Sigmoid colon (tissue), 7 donors: Measurements from ENCODE around the gene PECR. TPM values are rescaled to one million over a fixed set of nuclear protein-coding genes. Genes with fewer than 3 reads are reported as not detected.

Experiments used
- DNase-seq: peaks from one replicate; pipeline ENCODE4 v3.0.0-alpha.2; 2019
- H3K27ac ChIP-seq, 4 donors: fragments of 200-600 bp; sonication (generic); one replicate each; pipeline ENCODE4 v1.5.1; 2016 to 2019; ENCODE audit warnings: mild to moderate bottlenecking in 1 of 4
- H3K27me3 ChIP-seq, 3 donors: fragments of 200-600 bp; sonication (generic); one replicate each; pipeline ENCODE4 v1.5.1; 2019; ENCODE audit warnings: mild to moderate bottlenecking in 1 of 3
- H3K36me3 ChIP-seq, 4 donors: fragments of 200-600 bp; sonication (generic); one replicate each; pipeline ENCODE4 v1.5.1; 2016 to 2019
- H3K4me1 ChIP-seq, 4 donors: fragments of 200-600 bp; sonication (generic); one replicate each; pipeline ENCODE4 v1.5.1; 2017 to 2019
- H3K4me3 ChIP-seq, 4 donors: fragments of 200-600 bp; sonication (generic); one replicate each; pipeline ENCODE4 v1.5.1; 2017 to 2019; ENCODE audit warnings: mild to moderate bottlenecking in 2 of 4, moderate library complexity in 1 of 4
- H3K9me3 ChIP-seq, 4 donors: fragments of 200-600 bp in 3 of 4; sonication (generic) in 3 of 4; one replicate each; pipeline versions ENCODE4 v1.5.1 to v1.6.1; 2013 to 2019
- CTCF ChIP-seq, 4 experiments: fragments of 450-650 bp in 3 of 4; fragments of 200-600 bp in 1 of 4; IDR thresholded peaks; one replicate each; pipeline ENCODE4 v1.5.1; 2016 to 2019; ENCODE audit warnings: antibody characterized with exemption in 4 of 4, mild to moderate bottlenecking in 3 of 4, moderate library complexity in 2 of 4
- EP300 ChIP-seq, 4 donors: sonication (generic); formaldehyde crosslinking; IDR thresholded peaks; one replicate each; pipeline ENCODE4 v1.6.1; 2017; ENCODE audit warnings: antibody characterized with exemption in 4 of 4
- POLR2A ChIP-seq, 2 donors: fragments of 450-650 bp; IDR thresholded peaks; one replicate each; pipeline ENCODE4 v1.6.1; 2016; ENCODE audit warnings: antibody characterized with exemption in 2 of 2, mild to moderate bottlenecking in 2 of 2, moderate library complexity in 2 of 2
- POLR2AphosphoS5 ChIP-seq, 4 donors: sonication (generic); formaldehyde crosslinking; IDR thresholded peaks; one replicate each; pipeline ENCODE4 v1.6.1; 2017; ENCODE audit warnings: antibody characterized with exemption in 4 of 4
- whole genome bisulfite sequencing, 2 donors: extraction: QIAGEN DNeasy Blood & Tissue Kit; methylation state at CpG; one replicate each; pipeline ENCODE4 v1.1.7; 2013; 5-methylcytosine and 5-hydroxymethylcytosine counted together
- intact Hi-C: fragments of 100-400 bp; cut with DNase I; formaldehyde crosslinking; loops from one replicate; pipeline ENCODE4 v1.15.1; 2023
- polyA plus RNA-seq, 3 donors: library from polyadenylated mRNA; stranded (reverse); fragments of 200-250 nt; gene quantifications; one replicate each; pipeline ENCODE4 v1.2.3, GENCODE V29; 2013
- total RNA-seq, 4 donors: library from RNA; depleted of rRNA; stranded (reverse); fragments of >200 nt; gene quantifications; one replicate each; pipeline ENCODE4 v1.1.0, GENCODE V29; 2016
- donor health status: healthy with polysubstance abuse.
- donor health status: Bipolar disorder and iron deficiency.
- donor health status: healthy.

PECR gene
- total and polyA plus RNA-seq, 7 donors = 5.0 to 25.9 (median 13.9) TPM

DNA sequence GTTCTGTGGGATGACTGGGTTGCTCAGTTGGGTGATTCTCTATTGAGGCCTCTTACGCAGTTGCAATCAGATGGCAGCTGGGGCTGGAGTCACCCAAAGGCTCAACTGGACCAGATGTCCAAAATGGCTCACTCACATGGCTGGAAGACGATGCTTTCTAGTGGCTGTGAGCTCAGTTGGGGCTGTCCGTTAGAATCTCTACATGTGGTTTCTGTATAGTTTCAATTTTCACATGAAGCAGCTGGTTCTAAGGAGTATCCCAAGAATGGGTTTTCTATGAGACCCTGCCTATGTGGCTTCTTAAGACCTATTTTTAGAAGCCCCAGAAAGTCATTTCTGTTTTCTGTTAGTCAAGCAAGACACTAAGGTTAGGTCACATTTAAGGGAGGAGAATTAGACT lies 32.0 kb upstream of the PECR start:
- H3K36me3 ChIP-seq = peaks cover 5 to 65% (median 16%) of the 10 kb centered on the region in 4 donors
- 70 to 89% methylated on average over 3 of the region's 3 CpGs for WGBS, 2 donors
- TF ChIP-seq CTCF (IDR thresholded peaks at IDR 0.05) (no peak), POLR2AphosphoS5 (IDR thresholded peaks at IDR 0.05) (no peak)
- DNase-seq = no peak
- H3K27ac ChIP-seq = no peak overlapping the region
- H3K9me3 ChIP-seq = no peaks in the 10 kb centered on the region
- no peak overlapping the region for H3K4me3 ChIP-seq
- H3K27me3 ChIP-seq = no peaks in the 10 kb centered on the region
- H3K4me1 ChIP-seq = peaks cover 0 to 54% (median 31%) of the 10 kb centered on the region in 4 donors
- intact Hi-C loops = loop anchor here (5.0 kb wide), 1 partner anchor 299 kb away; the partner anchor contains the start of gene SMARCAL1

DNA sequence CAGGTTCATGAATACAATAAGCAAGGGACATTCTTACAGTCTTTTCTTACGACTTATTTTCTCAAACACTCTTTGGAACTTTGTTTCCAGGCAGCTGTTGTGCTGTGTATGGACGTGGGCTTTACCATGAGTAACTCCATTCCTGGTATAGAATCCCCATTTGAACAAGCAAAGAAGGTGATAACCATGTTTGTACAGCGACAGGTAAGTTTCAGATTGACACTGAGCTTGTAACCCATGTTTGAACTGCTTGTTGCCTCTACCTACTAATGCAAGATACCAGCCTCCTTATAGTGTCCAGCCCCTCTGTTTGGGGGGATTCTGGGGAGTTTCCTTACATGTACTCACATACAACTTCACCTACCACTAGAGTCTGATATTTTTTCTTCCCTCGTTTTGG lies 31.3 kb upstream of the PECR start:
- no peak for DNase-seq
- Histone ChIP-seq H3K4me3 (no peak overlapping the region), H3K36me3 (peaks cover 5 to 58% (median 13%) of the 10 kb centered on the region in 4 donors), H3K27me3 (no peaks in the 10 kb centered on the region), H3K27ac (no peak overlapping the region), H3K4me1 (peaks cover 0 to 52% (median 32%) of the 10 kb centered on the region in 4 donors), H3K9me3 (no peaks in the 10 kb centered on the region)
- TF ChIP-seq EP300 (IDR thresholded peaks at IDR 0.05) (no peak), POLR2A (IDR thresholded peaks at IDR 0.05) (no peak), POLR2AphosphoS5 (IDR thresholded peaks at IDR 0.05) (no peak), CTCF (IDR thresholded peaks at IDR 0.05) (no peak)
- 71 to 74% methylated on average over 4 of the region's 4 CpGs for WGBS, 2 donors
- intact Hi-C loops = loop anchor here (5.0 kb wide), 1 partner anchor 299 kb away; the partner anchor contains the start of gene SMARCAL1

DNA sequence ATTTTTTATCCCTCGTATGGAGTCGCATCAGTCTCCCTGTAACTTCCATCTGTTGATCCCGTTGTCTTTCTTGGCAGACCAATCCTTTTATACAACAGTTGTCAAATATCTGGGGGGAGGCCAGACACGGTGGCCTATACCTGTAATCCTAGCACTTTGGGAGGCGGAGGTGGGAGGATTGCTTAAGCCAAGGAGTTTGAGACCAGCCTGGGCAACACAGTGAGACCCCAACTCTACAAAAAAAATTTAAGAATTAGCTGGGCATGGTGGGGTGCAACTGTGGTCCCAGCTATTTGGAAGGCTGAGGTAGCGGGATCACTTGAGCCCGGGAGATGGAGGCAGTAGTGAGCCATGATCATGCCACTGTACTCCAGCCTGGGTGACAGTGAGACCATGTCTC lies 29.5 kb upstream of the PECR start:
- Histone ChIP-seq H3K4me1 (peaks cover 0 to 41% (median 32%) of the 10 kb centered on the region in 4 donors), H3K27ac (no peak overlapping the region), H3K36me3 (peaks cover 5 to 40% (median 11%) of the 10 kb centered on the region in 4 donors), H3K27me3 (no peaks in the 10 kb centered on the region), H3K9me3 (no peaks in the 10 kb centered on the region), H3K4me3 (no peak overlapping the region)
- no peak for TF ChIP-seq EP300 (IDR thresholded peaks at IDR 0.05)
- no peak for TF ChIP-seq CTCF (IDR thresholded peaks at IDR 0.05)
- TF ChIP-seq POLR2A (IDR thresholded peaks at IDR 0.05) = no peak
- no peak for TF ChIP-seq POLR2AphosphoS5 (IDR thresholded peaks at IDR 0.05)
- no peak for DNase-seq
- intact Hi-C loops = loop anchor here (5.0 kb wide), 1 partner anchor 301 kb away; the partner anchor contains the start of gene SMARCAL1
- 86 to 90% methylated on average over 7 of the region's 7 CpGs for WGBS, 2 donors

DNA sequence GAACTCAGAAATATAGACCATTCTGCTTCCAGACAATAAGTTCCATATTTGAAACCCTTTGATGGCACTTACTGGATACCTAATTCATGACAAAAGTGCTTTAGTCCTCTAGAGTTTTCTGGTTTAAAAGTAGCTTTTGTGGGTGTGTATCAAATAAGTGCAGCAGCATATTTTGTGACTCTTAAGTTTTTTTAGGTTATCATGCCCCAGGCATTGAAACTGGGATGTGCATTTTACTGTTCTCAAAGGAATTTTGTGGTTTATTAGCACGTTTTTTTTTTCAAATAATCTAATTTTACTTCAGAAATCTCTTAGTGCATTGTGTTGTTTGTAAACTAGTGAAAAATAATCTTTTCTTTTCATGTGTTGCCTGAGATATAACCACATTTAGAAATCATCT lies 29.0 kb upstream of the PECR start:
- DNase-seq = no peak
- peaks cover 5 to 40% (median 11%) of the 10 kb centered on the region in 4 donors for H3K36me3 ChIP-seq
- TF ChIP-seq POLR2AphosphoS5 (IDR thresholded peaks at IDR 0.05) (no peak), POLR2A (IDR thresholded peaks at IDR 0.05) (no peak), EP300 (IDR thresholded peaks at IDR 0.05) (no peak), CTCF (IDR thresholded peaks at IDR 0.05) (no peak)
- peak overlapping the region in 3 of 4 donors; percentile 90 to 92 (median 91) for H3K27ac ChIP-seq
- 7 to 14% methylated on average over 1 of the region's 1 CpG for whole genome bisulfite sequencing, 2 donors
- H3K4me1 ChIP-seq = peaks cover 0 to 36% (median 31%) of the 10 kb centered on the region in 4 donors
- intact Hi-C loops = loop anchor here (5.0 kb wide), 1 partner anchor 302 kb away; the partner anchor contains the start of gene SMARCAL1
- no peaks in the 10 kb centered on the region for H3K9me3 ChIP-seq
- H3K27me3 ChIP-seq = no peaks in the 10 kb centered on the region
- peak overlapping the region in 2 of 4 donors; percentile 68 to 89 for H3K4me3 ChIP-seq
